GM12878 (cell line): Measurements from ENCODE around the gene GAMT. TPM values are rescaled to one million over a fixed set of nuclear protein-coding genes. Genes with fewer than 3 reads are reported as not detected.

Source experiments
- ATAC-seq: fragments of 200-7000 bp; cut with Tn5 transposase; 3 replicates; pipeline ENCODE4 v1.9.1; 2020; ENCODE audit warnings: mild to moderate bottlenecking, moderate library complexity
- BruUV-seq: library from RNA; stranded (reverse); fragments of 400-500 nt; replicated peaks from 2 replicates; lab custom pipeline; 2021; lab: Mats Ljungman, UMichigan
- CTCF ChIA-PET: fragments of 300-600 bp; sonication (Branson Sonifier 250); formaldehyde crosslinking; extraction: SDS; loops from one replicate; lab custom pipeline; 2021; ENCODE audit warnings: inconsistent platforms; lab: Yijun Ruan, JAX
- POLR2A ChIA-PET: fragments of 350-600 bp; formaldehyde crosslinking; extraction: SDS; loops from one replicate; lab custom pipeline; 2021; ENCODE audit warnings: inconsistent platforms; lab: Charles Lee
- RAD21 ChIA-PET: fragments of 300-600 bp; sonication (Branson Sonifier 250); formaldehyde crosslinking; loops from one replicate; lab custom pipeline; 2023; ENCODE audit warnings: antibody characterized with exemption; ENCODE audit not compliant: unreplicated experiment; lab: Charles Lee
- SMC1A ChIA-PET: fragments of 300-600 bp; sonication (Branson Sonifier 250); formaldehyde crosslinking; loops from one replicate; lab custom pipeline; 2023; ENCODE audit not compliant: unreplicated experiment, uncharacterized antibody; lab: Charles Lee
- DNase-seq: peaks from one replicate; pipeline ENCODE4 v3.0.0-alpha.2; 2011; ENCODE audit warnings: low read depth, low spot score
- FAIRE-seq: peaks from 3 replicates; lab custom pipeline; 2011; peaks lifted over from hg19 to GRCh38; lab: Jason Lieb, UNC
- H2AFZ ChIP-seq: 2 replicates; pipeline ENCODE4 v1.6.0; 2011; ENCODE audit warnings: low read depth, low read length, control low read depth; ENCODE audit not compliant: control insufficient read depth
- H3K27ac ChIP-seq: 2 replicates; pipeline ENCODE4 v1.5.1; 2011; ENCODE audit warnings: control low read depth; ENCODE audit not compliant: control insufficient read depth, insufficient read depth
- H3K27me3 ChIP-seq, 2 experiments: replicated peaks in 1 of 2; 2 replicates each; pipeline versions ENCODE4 v1.6.0 to v1.6.1; 2011; ENCODE audit warnings: low read length in 1 of 2; ENCODE audit not compliant: control insufficient read depth in 2 of 2, insufficient read depth in 2 of 2
- H3K36me3 ChIP-seq, 2 experiments: 2 replicates each; pipeline ENCODE4 v1.5.1; 2011; ENCODE audit warnings: low read length in 1 of 2; ENCODE audit not compliant: control insufficient read depth in 2 of 2, insufficient read depth in 2 of 2
- H3K4me1 ChIP-seq: 2 replicates; pipeline ENCODE4 v1.6.1; 2011; ENCODE audit warnings: mild to moderate bottlenecking, low read length, moderate library complexity, mixed read lengths; ENCODE audit not compliant: control insufficient read depth, insufficient read depth
- H3K4me2 ChIP-seq: 2 replicates; pipeline ENCODE4 v1.6.0; 2011; ENCODE audit warnings: control low read depth; ENCODE audit not compliant: control insufficient read depth, insufficient read depth
- H3K4me3 ChIP-seq: fragments of 200-600 bp; sonication (generic); 2 replicates; pipeline ENCODE4 v1.5.1; 2016
- H3K79me2 ChIP-seq: 2 replicates; pipeline ENCODE4 v1.6.0; 2011; ENCODE audit warnings: low read length; ENCODE audit not compliant: control insufficient read depth, insufficient read depth
- H3K9ac ChIP-seq: 2 replicates; pipeline ENCODE4 v1.8.0; 2011; ENCODE audit warnings: low read length, control low read depth, mixed read lengths; ENCODE audit not compliant: control insufficient read depth, insufficient read depth
- H3K9me3 ChIP-seq: replicated peaks from 3 replicates; pipeline ENCODE4 v1.5.1; 2011; ENCODE audit warnings: mild to moderate bottlenecking, low read length; ENCODE audit not compliant: control insufficient read depth, insufficient read depth
- H4K20me1 ChIP-seq: 2 replicates; pipeline ENCODE4 v1.6.0; 2011; ENCODE audit not compliant: control insufficient read depth, insufficient read depth
- SPI1 ChIP-seq: IDR thresholded peaks from 2 replicates; pipeline ENCODE4 v1.6.1; 2011; ENCODE audit warnings: low read depth, mild to moderate bottlenecking, low read length, moderate library complexity, borderline replicate concordance; ENCODE audit not compliant: insufficient read depth
- ZBED1 ChIP-seq: IDR thresholded peaks from 2 replicates; pipeline ENCODE4 v1.6.1; 2016; ENCODE audit warnings: borderline replicate concordance
- WGBS: methylation state at CpG from one replicate; pipeline ENCODE4 v1.1.6; 2016; ENCODE audit warnings: low lambda C conversion rate; ENCODE audit not compliant: insufficient replicate concordance, insufficient coverage; ENCODE audit errors: missing lambda C conversion rate; 5-methylcytosine and 5-hydroxymethylcytosine counted together
- in situ Hi-C: fragments of 300-500 bp; cut with MboI; formaldehyde crosslinking; loops from 9 replicates; pipeline ENCODE4 v1.14.3; 2018; ENCODE audit warnings: mixed read lengths
- intact Hi-C: fragments of 100-400 bp; cut with micrococcal nuclease; formaldehyde crosslinking; loops from one replicate; pipeline ENCODE4 v1.14.2; 2022; ENCODE audit not compliant: unreplicated experiment
- polyA plus RNA-seq, 11 experiments: library from polyadenylated mRNA; depleted of rRNA in 4 of 11; unstranded in 6 of 11; stranded (reverse) in 5 of 11; fragments of >200 nt; fragmentation: Nextera tagmentation in 4 of 11; fragmentation: Illumina TruSeq in 1 of 11; extraction: Ambion mirVana in 4 of 11; extraction: Trizol in 1 of 11; gene quantifications; 1 replicate in 1 of 11; 2 replicates in 10 of 11; pipeline versions ENCODE4 v1.2.1 to v1.2.3, GENCODE V29; 2011 to 2016; ENCODE audit warnings: inconsistent platforms in 2 of 11, missing spikeins in 2 of 11, low read depth in 1 of 11
- total RNA-seq, 4 experiments: library from RNA; depleted of rRNA in 3 of 4; stranded (reverse); fragments of >200 nt in 3 of 4; fragmentation: Illumina TruSeq in 1 of 4; extraction: Trizol in 1 of 4; gene quantifications; 2 replicates each; pipeline versions ENCODE4 v1.2.1 to v1.2.3, GENCODE V29; 2013 to 2021
- TF ChIP-seq, protein P1 (sequence below): fragments of 450-650 bp; IDR thresholded peaks from 2 replicates; pipeline ENCODE4 v1.6.1; 2017; ENCODE audit warnings: mild to moderate bottlenecking, moderate library complexity

Gene GAMT
- total and polyA plus RNA-seq, 10 of the 15 experiments (the other 5 are each of a cell fraction or from before 2014, with no cell fraction given), result 1.6 to 131 (median 38.8) TPM

DNA sequence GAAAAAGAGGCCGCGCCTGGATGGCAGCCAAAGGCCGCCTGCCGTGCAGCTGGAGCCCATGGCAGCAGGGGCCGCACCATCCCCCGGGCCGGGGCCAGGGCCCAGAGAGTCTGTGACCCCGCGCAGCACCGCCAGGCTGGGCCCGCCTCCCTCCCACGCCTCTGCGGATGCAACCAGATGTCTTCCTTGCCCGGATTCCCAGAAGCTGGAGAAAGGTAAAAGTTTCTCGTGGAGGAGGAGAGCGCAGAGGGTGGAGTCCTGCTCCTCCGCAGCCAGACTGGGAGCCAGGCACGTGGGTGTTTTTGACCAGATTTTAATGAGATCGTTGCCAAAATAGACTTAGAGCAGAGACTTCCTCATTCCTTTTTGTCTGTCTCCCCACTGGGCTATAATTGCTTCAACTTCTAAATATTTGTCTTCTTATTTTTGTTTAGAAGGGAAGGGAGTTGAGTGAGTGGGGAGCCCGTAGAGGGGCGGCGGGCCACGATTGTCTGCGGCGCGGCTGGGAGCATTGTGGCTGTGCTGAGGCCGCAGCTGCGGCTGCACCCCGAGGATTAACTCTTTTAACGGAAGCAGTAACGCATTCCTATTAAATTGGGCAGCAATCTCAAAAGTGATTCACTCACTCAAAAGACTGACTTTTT, 40.4 kb downstream of the GAMT start:
- Histone ChIP-seq H3K27me3 (no peaks in the 10 kb centered on the region), H3K9me3 (no peaks in the 10 kb centered on the region), H3K4me3 (no peak overlapping the region), H3K27ac (no peak overlapping the region), H3K4me1 (peaks cover 33% of the 10 kb centered on the region), H3K36me3 (peaks cover 2 to 5% of the 10 kb centered on the region in 2 experiments; a peak in 2 of 4 replicates), H3K9ac (no peak overlapping the region), H3K4me2 (no peak overlapping the region), H2AFZ (no peak overlapping the region), H3K79me2 (no peaks in the 10 kb centered on the region; the same call in none of the 2 replicates), H4K20me1 (no peaks in the 10 kb centered on the region; the same call in 1 of the 2 replicates)
- no peak for ATAC-seq
- ChIA-PET CTCF (no interaction called here), RAD21 (no interaction called here), SMC1A (no interaction called here), POLR2A (interaction anchor here (0.6 kb wide), 1 partner anchor 69 kb away, joined by 3 read pairs; no protein-coding TSS in a partner anchor)
- no TSS peak for BruUV-seq
- TF ChIP-seq, protein P1, sequence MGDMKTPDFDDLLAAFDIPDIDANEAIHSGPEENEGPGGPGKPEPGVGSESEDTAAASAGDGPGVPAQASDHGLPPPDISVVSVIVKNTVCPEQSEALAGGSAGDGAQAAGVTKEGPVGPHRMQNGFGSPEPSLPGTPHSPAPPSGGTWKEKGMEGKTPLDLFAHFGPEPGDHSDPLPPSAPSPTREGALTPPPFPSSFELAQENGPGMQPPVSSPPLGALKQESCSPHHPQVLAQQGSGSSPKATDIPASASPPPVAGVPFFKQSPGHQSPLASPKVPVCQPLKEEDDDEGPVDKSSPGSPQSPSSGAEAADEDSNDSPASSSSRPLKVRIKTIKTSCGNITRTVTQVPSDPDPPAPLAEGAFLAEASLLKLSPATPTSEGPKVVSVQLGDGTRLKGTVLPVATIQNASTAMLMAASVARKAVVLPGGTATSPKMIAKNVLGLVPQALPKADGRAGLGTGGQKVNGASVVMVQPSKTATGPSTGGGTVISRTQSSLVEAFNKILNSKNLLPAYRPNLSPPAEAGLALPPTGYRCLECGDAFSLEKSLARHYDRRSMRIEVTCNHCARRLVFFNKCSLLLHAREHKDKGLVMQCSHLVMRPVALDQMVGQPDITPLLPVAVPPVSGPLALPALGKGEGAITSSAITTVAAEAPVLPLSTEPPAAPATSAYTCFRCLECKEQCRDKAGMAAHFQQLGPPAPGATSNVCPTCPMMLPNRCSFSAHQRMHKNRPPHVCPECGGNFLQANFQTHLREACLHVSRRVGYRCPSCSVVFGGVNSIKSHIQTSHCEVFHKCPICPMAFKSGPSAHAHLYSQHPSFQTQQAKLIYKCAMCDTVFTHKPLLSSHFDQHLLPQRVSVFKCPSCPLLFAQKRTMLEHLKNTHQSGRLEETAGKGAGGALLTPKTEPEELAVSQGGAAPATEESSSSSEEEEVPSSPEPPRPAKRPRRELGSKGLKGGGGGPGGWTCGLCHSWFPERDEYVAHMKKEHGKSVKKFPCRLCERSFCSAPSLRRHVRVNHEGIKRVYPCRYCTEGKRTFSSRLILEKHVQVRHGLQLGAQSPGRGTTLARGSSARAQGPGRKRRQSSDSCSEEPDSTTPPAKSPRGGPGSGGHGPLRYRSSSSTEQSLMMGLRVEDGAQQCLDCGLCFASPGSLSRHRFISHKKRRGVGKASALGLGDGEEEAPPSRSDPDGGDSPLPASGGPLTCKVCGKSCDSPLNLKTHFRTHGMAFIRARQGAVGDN, result no peak
- no peak for TF ChIP-seq ZBED1
- TF ChIP-seq SPI1, result 0 out of 2 replicates have a peak, but pooled peaks have one; percentile 27
- WGBS, result 89% methylated on average over 29 of the region's 31 CpGs
- intact Hi-C loops (no loop called here), in situ Hi-C loops (no loop called here)
- no peak for DNase-seq
- FAIRE-seq, result no peak
